ENCODE measurements around the gene TRPM2. TPM values are rescaled to one million over a fixed set of nuclear protein-coding genes. Genes with fewer than 3 reads are reported as not detected.

The TRPM2 gene
- total RNA-seq, 3 donors from 2014 or later (not counting 1 experiment from before 2014, with no cell fraction given) = 21.7 to 70.5 (median 25.2) TPM

DNA sequence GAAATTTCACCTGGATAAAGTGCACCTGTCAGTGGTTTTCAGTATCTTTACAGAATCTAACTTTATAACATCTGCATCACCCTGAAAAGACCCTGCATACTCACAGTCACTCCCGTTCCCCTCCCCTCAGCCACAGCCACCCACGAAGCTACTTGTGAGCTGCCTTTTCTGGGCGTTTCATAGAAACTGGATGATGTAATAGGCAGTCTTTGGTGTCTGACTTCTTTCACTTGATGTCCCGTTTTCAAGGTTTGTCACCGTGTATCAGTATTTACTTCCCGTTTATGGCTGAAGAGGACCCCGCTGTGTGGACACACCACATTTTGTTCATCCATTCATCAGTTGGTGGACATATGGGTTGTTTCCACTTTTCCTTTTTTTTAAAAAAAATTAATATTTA is 54.1 kb downstream of the TRPM2 start:
- Mint-ChIP-seq H3K4me3 (no peak overlapping the region), H3K27ac (peak overlapping the region; percentile 35 to 77), H3K36me3 (peaks cover 11% of the 10 kb centered on the region), H3K9me3 (no peaks in the 10 kb centered on the region), H3K4me1 (peaks cover 0 to 2% of the 10 kb centered on the region in 2 donors), H3K27me3 (ENCODE audit: low read depth in 2 of 2) (no peaks in the 10 kb centered on the region)
- ATAC-seq (no peak), DNase-seq (peak in 1 of 2 donors; percentile 33)
- 78% methylated on average over 7 of the region's 7 CpGs for WGBS (ENCODE audit: insufficient coverage)
- intact Hi-C loops (cut with micrococcal nuclease) = no loop called here
- Histone ChIP-seq H3K9me3 (ENCODE audit: control insufficient read depth, insufficient read depth, low read length) (no peaks in the 10 kb centered on the region), H3K4me1 (ENCODE audit: control insufficient read depth, insufficient read depth, low read length) (no peaks in the 10 kb centered on the region), H3K36me3 (ENCODE audit: control insufficient read depth, insufficient read depth, low read length) (peaks cover 10% of the 10 kb centered on the region), H3K27ac (ENCODE audit: low read length) (no peak overlapping the region), H3K27me3 (ENCODE audit: control insufficient read depth, insufficient read depth, low read length) (no peaks in the 10 kb centered on the region), H3K4me3 (ENCODE audit: low read length) (no peak overlapping the region)
- TF ChIP-seq, protein P1, sequence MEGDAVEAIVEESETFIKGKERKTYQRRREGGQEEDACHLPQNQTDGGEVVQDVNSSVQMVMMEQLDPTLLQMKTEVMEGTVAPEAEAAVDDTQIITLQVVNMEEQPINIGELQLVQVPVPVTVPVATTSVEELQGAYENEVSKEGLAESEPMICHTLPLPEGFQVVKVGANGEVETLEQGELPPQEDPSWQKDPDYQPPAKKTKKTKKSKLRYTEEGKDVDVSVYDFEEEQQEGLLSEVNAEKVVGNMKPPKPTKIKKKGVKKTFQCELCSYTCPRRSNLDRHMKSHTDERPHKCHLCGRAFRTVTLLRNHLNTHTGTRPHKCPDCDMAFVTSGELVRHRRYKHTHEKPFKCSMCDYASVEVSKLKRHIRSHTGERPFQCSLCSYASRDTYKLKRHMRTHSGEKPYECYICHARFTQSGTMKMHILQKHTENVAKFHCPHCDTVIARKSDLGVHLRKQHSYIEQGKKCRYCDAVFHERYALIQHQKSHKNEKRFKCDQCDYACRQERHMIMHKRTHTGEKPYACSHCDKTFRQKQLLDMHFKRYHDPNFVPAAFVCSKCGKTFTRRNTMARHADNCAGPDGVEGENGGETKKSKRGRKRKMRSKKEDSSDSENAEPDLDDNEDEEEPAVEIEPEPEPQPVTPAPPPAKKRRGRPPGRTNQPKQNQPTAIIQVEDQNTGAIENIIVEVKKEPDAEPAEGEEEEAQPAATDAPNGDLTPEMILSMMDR (IDR thresholded peaks at IDR 0.05) = no peak

DNA sequence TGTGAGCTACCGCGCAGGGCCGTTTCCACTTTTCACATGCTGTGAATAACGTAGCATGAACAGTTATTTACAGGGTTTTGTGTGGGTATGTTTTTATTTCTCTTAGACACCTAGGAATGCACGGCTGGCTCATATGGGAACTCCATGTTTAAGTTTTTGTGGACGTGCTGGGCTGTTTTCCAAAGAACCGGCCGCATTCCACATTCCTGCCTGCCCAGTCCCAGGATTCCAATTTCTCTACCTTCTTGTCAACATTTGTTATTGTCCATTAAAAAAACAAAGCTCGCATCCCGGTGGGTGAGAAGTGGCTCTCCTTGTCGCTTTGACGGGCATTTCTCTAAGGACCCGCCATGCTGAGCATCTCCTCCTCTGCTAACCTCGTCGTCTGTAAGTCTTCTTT is 54.8 kb downstream of the TRPM2 start:
- peak overlapping the region; percentile 21 to 77 for H3K27ac Mint-ChIP-seq
- Histone ChIP-seq H3K27me3 (ENCODE audit: control insufficient read depth, insufficient read depth, low read length) (no peaks in the 10 kb centered on the region), H3K4me3 (ENCODE audit: low read length) (no peak overlapping the region), H3K4me1 (ENCODE audit: control insufficient read depth, insufficient read depth, low read length) (no peaks in the 10 kb centered on the region), H3K9me3 (ENCODE audit: control insufficient read depth, insufficient read depth, low read length) (no peaks in the 10 kb centered on the region), H3K27ac (ENCODE audit: low read length) (no peak overlapping the region), H3K36me3 (ENCODE audit: control insufficient read depth, insufficient read depth, low read length) (peaks cover 10% of the 10 kb centered on the region)
- no peaks in the 10 kb centered on the region for H3K9me3 Mint-ChIP-seq
- intact Hi-C loops (cut with micrococcal nuclease) = no loop called here
- DNase-seq (no peak), ATAC-seq (no peak)
- H3K36me3 Mint-ChIP-seq = peaks cover 15% of the 10 kb centered on the region
- no peaks in the 10 kb centered on the region for H3K27me3 Mint-ChIP-seq (ENCODE audit: low read depth in 2 of 2)
- H3K4me1 Mint-ChIP-seq = peaks cover 0 to 5% of the 10 kb centered on the region in 2 donors
- TF ChIP-seq, protein P1 (IDR thresholded peaks at IDR 0.05) = no peak
- 98% methylated on average over 15 of the region's 15 CpGs for WGBS (ENCODE audit: insufficient coverage)
- H3K4me3 Mint-ChIP-seq = no peak overlapping the region

DNA sequence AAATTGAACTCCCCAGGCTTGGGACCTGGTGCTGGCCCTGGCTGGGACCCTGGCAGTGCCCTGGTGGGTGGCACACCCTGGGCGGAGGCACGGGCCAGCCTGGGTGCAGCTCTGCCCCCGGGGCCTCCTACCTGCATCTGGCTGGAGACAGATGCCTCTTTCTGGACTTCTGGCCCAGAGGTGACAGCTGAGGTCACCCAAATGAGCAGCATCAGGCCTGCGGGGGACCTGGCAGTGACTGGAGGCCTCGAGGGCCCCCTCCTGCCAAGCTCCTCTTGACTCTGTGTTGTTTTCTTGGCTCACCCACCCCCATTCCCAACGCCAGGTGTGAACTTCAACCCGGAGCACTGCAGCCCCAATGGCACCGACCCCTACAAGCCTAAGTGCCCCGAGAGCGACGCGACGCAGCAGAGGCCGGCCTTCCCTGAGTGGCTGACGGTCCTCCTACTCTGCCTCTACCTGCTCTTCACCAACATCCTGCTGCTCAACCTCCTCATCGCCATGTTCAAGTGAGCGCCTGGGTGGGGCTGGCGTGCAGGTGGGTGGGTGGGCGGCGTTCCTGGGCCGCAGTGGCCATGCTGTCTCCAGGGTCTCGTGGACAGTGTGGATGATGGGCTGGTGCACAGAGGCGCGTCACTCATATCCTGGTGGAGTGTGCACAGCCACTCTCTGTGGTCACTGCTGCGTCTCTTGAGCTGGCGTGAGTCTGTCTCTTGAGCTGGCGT is 60.3 kb downstream of the TRPM2 start:
- H3K36me3 Mint-ChIP-seq = peaks cover 13% of the 10 kb centered on the region
- Histone ChIP-seq H3K4me1 (ENCODE audit: control insufficient read depth, insufficient read depth, low read length) (no peaks in the 10 kb centered on the region), H3K27me3 (ENCODE audit: control insufficient read depth, insufficient read depth, low read length) (no peaks in the 10 kb centered on the region), H3K27ac (ENCODE audit: low read length) (no peak overlapping the region), H3K4me3 (ENCODE audit: low read length) (no peak overlapping the region), H3K9me3 (ENCODE audit: control insufficient read depth, insufficient read depth, low read length) (no peaks in the 10 kb centered on the region), H3K36me3 (ENCODE audit: control insufficient read depth, insufficient read depth, low read length) (peaks cover 8% of the 10 kb centered on the region)
- H3K4me1 Mint-ChIP-seq = peaks cover 0 to 5% of the 10 kb centered on the region in 2 donors
- no peak overlapping the region for H3K27ac Mint-ChIP-seq
- DNase-seq (no peak), ATAC-seq (no peak)
- WGBS (ENCODE audit: insufficient coverage) = 96% methylated on average over 27 of the region's 27 CpGs
- TF ChIP-seq, protein P1 (IDR thresholded peaks at IDR 0.05) = no peak
- H3K9me3 Mint-ChIP-seq = no peaks in the 10 kb centered on the region
- intact Hi-C loops (cut with micrococcal nuclease) = no loop called here
- no peak overlapping the region for H3K4me3 Mint-ChIP-seq
- no peaks in the 10 kb centered on the region for H3K27me3 Mint-ChIP-seq (ENCODE audit: low read depth in 2 of 2)
